GM19099 (cell line): ENCODE results near the gene RRP7A.
A peak's percentile ranks its signal among the peaks of the same experiment; 100 is the strongest.

Experiments used
- POLR2A ChIP-seq: IDR thresholded peaks from 3 replicates; pipeline ENCODE4 v1.6.1; 2011; ENCODE audit warnings: low read depth; ENCODE audit not compliant: insufficient read length; ENCODE audit errors: extremely low read depth

Gene RRP7A, protein sequence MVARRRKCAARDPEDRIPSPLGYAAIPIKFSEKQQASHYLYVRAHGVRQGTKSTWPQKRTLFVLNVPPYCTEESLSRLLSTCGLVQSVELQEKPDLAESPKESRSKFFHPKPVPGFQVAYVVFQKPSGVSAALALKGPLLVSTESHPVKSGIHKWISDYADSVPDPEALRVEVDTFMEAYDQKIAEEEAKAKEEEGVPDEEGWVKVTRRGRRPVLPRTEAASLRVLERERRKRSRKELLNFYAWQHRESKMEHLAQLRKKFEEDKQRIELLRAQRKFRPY

DNA sequence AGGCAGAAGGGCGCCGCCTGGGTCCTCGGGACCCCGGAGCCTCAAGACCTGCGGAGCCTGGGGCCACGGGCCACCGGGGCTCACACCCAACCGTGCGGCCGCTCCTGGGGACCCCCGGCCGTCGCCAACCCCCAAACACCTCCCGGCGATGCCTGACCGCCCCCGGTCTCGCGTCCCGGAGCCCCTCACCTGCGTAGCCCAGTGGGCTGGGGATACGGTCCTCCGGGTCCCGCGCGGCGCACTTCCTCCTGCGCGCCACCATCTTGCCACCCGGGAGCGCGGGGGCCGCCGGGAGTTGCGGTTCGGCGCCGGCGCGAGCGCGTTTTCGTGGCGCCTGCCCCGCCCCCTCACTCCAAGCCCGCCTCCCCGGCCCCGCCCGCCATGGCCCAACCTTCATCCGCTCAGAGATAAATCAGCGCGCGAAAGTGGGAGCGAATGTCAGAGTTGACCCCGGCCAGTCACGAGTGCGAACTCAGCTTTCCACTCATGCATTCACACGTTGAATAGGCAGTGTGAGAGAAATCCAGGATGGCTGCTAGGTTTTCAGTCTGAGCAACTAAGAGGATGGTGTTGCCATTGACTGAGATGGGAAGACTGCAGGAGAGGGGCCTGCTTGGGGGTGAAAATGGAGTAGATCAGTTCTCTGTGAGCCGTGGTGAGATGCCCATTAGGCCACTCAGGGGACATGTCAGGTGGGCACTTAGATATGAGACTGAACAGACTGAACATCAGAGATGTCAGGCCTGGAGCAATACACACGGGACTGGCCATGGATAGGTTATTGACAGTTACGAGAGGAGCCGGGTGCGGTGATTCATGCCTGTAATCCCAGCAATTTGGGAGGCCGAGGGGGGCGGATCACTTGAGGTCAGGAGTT is at the start of gene RRP7A:
RRP7A (minus strand) TSS at position 272 of the 877 bp plus-strand sequence; CDS start at position 262, 10 bp downstream.
- TF ChIP-seq POLR2A, result peak; percentile 87

DNA sequence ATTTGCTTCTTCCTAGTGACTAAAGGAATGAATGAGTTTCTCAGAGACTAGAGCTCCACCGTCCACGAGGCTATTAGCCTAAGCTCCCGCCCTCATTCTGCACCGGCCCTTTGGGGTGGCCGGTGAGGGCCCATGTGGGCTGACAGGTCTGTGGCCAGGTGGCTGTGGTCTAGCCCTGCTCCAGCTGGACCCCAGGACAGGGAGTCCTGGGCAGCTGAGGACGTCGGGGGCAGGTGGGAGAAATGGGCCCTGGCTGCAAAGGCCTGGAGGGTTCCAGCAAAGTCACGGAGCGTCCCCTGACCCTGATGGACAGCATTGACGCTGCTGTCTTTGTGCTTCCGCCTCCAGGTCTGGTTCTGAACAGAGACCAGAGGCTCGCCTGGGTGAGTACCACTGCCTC is 46.4 kb upstream of the RRP7A start:
- TF ChIP-seq POLR2A, result no peak

DNA sequence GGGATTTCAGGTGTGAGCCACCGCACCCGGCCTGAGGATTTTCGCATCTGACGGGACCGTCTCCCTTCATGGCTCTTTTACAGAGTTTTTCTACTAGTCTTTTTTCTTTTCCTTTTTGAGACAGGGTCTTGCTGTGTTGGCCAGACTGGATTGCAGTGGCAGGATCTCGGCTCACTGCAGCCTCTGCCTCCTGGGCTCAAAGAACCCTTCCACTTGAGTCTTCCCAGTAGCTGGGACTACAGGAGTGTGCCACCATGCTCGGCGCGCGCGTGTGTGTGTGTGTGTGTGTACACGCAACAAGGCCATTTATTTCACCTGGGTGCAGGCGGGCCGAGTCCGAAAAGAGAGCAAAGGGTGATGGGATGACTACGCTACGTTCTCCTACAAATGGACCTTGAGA is 45.1 kb upstream of the RRP7A start:
- no peak for TF ChIP-seq POLR2A

DNA sequence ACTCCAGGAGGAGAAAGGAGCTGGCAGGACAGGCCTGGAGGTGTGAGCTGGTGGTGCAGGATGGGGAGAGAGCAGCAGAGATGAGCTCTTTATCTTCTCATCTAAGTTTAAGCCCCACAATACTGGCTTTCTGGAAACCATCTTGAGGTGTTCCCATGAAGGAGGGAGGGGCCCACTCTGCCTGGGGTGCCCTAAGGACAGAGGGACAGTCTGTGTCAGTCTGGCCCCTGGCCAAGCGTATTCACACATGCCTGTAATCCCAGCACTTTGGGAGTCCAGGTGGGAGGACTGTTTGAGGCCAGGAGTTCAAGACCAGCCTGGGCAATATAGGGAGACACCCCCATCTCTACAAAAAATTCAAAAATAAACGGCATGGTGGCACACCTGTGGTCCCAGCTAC is 43.1 kb upstream of the RRP7A start:
- no peak for TF ChIP-seq POLR2A

DNA sequence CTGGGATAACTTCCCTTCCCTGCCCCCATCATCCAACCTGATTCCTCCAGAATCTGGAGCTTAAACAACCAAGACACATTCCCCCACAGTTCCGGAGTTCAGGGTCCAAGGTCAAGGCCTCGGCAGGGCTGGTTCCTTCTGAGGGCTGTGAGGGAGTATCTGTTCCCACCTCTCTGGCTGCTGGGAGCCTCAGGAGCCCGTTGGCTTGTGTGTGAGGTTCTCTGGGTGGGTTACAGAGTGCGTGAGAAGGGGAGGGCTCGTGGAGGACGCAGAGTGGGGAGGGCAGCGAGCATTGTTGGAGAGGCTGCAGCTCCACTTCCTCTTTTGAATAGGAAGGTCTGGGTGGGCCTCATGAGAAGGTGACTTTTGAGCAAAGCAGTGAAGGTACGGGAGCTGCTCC is 42.7 kb upstream of the RRP7A start:
- TF ChIP-seq POLR2A, result no peak

DNA sequence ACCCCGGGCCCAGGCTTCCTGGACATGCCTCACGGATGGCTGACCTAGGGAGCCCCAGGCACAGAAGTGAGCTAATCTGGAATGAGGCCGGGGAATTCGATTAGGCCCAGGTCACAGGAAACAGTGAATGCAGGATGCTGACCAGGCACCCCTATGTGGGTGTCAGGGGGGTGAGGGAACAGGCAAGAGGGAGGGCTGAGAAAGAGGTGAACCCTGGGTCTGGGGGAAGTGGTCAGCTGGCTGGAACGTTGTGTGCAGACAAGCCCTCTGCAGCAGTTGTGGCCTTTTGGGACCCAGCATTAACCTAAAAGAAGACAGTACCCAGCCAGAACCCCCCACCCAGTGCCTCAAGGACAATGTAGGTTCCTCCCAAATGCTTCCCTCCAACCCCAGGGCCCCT is 42.3 kb upstream of the RRP7A start:
- TF ChIP-seq POLR2A, result no peak

DNA sequence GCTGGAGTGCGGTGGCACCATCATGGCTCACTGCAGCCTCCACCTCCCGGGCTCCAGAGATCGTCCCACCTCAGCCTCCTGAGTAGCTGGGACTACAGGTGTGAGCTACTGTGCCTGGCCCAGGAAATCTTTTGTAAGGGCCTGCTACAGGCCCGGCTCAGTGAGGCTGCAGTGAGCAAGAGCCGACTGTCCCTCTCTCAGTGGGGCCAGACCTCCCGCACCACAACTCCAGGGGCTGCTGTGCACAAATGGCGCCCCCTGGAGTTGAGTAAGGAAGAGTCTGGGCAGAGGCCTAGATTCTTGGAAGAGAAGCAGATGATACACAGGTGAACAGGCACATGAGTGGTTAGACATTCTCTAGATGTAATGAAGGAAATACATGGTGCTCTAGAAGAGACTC is 41.2 kb upstream of the RRP7A start:
- TF ChIP-seq POLR2A, result no peak

DNA sequence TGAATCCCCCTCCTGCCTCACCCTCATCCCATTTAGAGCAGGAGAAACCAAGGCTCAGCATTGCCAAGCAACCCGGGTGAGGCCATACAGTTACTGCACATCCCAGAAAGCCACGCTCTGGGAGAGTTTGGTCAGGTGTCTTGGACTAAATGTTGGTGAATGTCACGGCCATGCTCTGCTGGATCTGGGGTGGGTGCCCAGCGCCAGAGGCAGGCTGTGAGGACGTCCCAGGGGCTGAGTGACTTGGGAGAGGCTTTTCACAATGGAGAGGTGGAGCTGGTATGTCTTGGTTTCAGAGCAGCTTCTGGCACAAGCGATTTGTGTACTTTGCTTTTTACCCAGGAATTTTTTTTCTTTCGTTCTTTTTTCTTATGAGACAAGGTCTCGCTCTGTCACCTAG is 40.8 kb upstream of the RRP7A start:
- no peak for TF ChIP-seq POLR2A

DNA sequence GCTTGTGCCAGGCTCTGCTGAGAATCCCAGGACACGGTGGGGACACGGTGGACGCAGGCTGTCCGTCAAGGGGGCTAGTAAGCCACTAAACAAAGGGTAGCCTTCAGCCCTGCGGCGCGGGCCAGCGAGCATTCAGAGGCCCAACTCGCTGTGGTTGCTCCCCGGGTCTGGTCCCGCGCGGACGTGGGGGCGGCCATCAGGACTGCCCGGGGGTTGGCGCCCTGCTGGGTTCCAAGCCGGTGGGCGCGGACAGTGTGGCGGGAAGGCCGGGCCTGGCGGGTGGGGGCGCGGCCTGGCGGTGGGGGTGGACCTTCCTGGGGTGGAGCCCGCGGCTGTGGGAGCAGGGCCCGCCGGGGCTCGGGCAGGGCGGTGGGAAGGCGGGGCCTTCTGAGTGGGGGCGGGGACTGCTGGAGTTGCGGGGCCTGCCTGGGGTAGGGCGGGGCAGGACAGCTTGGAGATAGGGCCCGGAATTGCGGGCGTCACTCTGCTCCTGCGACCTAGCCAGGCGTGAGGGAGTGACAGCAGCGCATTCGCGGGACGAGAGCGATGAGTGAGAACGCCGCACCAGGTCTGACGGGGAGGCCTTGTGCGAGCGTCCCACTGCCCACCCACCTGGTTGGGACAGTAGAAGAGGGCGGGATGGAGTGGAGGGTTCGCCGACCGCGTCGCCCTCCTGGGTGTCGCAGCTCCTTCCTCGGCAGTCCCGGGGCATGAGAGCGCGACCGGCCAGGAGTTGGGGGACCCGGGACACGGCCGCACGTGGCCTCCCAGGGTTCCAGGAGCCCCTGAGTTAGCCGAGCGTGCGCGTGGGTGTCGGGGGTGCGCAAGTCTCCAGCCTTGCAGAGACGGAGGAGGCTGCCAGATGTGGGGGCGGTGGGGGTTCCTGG is 34.1 kb upstream of the RRP7A start, which contains the start of gene SERHL2:
SERHL2 (plus strand) TSS at position 482 of the 887 bp plus-strand sequence; CDS start at position 547, 65 bp downstream.
- TF ChIP-seq POLR2A, result peak; percentile 10

DNA sequence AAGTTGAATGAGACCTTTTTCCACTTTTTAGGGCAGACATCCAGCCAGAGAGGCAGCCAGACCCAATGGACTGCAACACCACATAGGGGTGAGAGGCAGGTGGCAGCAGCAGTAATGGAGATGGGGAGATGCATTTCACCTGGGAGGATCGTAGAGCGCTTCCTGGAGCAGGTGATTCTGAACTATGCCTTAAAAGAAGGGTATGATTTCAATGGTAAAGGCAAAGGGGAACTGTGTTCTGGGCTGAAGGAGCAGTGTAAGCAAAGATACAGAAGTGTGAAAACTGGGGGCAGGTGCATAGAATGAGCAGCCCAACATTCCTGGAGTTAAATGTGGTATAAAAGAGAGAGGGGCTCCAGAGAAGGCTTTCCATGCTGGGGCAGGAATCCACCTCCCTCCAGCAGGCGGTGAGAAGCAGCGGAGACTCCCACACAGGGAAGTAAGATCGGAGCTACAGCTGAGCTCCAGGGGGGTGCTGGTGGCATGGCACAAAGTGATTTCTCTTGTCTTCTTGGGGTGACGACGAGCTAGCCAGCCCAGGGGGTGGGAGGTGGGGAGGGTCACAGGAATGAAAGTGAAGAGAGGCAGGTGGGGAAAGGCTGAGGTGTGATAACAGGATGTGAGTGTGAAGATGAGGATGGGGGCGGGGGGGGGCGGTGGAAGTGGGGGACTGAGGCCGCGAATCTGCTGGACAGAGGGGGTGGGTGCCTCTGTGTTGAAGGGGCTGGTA is 29.9 kb upstream of the RRP7A start:
- TF ChIP-seq POLR2A, result no peak

DNA sequence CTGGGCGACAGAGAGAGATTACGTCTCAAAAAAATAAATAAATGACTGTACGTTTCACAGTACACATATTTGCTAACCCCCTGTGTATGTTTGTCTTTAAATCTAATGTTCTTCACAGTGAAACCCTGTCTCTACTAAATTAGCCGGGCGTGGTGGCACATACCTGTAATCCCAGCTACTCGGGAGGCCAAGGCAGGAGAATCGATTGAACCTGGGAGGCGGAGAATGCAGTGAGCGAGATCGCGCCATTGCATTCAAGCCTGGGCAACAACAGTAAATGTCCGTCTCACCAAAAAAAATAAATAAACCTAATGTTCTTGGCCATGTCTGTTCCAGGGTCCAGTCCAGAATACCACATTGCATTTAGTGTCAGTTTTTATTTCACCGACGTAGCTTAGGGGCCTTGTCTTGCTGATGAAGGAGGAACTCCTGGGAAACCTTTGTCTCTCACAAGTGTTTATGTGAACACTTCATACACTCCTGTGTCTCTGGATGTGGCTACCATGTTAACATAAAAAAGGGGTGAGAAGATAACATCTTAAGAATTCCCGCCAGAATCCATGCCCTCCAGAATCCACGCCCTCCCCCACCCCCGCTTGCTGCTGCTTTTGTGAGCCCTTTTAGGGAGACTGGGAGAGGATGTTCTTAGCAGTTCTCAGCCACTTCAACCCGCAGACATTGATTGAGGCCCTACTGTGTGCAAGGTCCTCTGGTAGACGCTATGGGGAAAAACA is 29.2 kb upstream of the RRP7A start:
- no peak for TF ChIP-seq POLR2A

DNA sequence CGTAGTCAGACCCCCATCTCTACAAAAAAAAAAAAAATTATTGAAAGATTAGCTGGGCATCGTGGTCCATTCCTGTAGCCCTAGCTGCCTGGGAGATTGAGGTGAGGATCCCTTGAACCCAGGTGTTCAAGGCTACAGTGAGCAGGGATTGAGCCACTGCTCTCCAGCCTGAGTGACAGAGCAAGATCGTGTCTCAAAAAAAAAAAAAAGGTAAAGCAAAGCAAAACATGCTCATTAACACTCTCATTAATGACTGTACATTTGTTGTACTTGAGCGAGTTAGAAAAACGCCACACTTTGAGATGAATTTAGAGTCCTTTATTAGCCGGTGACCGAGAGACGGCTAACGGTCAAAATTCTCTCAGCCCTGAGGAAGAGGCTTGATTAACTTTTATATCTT is 28.0 kb upstream of the RRP7A start:
- no peak for TF ChIP-seq POLR2A

DNA sequence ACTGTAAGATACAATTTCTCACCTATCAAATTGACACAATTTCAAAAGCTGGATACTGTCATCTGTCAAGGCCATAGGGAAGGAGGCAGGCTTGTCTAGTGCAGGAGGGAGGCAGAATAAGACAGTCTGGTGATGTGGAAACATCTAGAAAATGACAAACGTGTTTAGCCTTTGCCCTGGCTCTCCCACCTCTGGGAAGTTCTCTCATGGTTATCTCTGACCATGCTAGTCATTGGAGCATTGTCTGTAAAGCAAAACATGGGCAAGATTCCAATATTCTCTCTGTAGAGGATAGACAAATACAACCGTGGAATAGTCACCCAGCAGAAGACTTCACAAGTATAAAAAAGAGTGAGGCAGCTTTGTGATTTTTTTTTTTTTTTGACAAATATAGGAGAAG is 25.1 kb upstream of the RRP7A start:
- TF ChIP-seq POLR2A, result no peak

DNA sequence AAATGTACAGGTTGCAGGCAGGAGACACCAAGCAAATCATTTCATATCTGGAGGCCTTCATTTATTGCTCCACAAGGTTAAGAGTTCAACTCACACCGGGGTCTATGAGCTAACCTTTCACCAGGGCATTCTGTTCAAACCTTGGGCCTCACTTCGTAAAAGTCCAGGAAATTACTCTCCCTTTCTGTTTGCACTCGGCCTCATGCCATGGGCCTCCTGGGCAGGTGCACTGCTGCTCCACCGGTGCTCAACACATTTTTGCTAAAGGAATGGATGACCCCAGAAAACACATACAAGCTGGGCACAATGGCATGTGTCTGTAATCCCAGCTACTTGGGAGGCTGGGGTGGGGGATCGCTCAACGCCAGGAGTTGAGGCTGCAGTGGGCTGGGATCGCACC is 16.6 kb upstream of the RRP7A start:
- TF ChIP-seq POLR2A, result no peak

DNA sequence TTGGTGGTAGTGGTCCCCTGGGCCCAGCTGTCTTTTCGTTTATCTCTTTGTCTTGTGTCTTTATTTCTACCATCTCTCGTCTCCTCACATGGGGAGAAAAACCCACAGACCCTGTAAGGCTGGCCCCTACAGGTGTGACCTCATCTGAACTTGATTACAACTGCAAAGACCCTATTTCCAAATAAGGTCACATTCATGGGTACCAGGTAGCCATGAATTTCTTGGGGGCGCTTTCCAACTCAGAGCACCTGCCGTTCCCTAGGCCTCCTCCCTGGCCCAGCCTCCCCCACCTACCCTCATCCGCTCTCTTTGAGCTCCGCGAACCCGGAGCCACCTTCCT is 14.0 kb upstream of the RRP7A start:
- peak; percentile 38 for TF ChIP-seq POLR2A
